DMS53 treated with DMSO at 0.1 percent for 48 hours (cell line): ENCODE measurements around the gene RIPPLY2.

Experiments used
- DNase-seq: peaks from one replicate; lab custom pipeline; 2025; ENCODE audit not compliant: unreplicated experiment; lab: John Stamatoyannopoulos, UW

RIPPLY2 gene

GRCh38 chr6:83859410-83860358, 6.5 kb downstream of the RIPPLY2 start, which contains the start of gene CYB5R4:
CYB5R4 (plus strand) TSS chr6:83859689; CDS start chr6:83859783, 94 bp downstream.
- DNase-seq = peak; percentile 76

- DNase-seq = no peak
These were observed 7.2 kb downstream of the RIPPLY2 start for GRCh38 chr6:83860359-83860755.

- no peak for DNase-seq
These were observed 7.8 kb downstream of the RIPPLY2 start for GRCh38 chr6:83860782-83861495.

GRCh38 chr6:83862776-83863471, 9.8 kb downstream of the RIPPLY2 start:
- DNase-seq = no peak

GRCh38 chr6:83867043-83867442, 13.9 kb downstream of the RIPPLY2 start:
- no peak for DNase-seq

GRCh38 chr6:83867527-83868161, 14.5 kb downstream of the RIPPLY2 start:
- no peak for DNase-seq

GRCh38 chr6:83868639-83869038, 15.5 kb downstream of the RIPPLY2 start:
- DNase-seq = no peak

- DNase-seq = no peak
These were observed 17.5 kb downstream of the RIPPLY2 start for GRCh38 chr6:83870649-83871048.

GRCh38 chr6:83872386-83873118, 19.4 kb downstream of the RIPPLY2 start:
- DNase-seq = no peak

- DNase-seq = no peak
These were observed 20.7 kb downstream of the RIPPLY2 start for GRCh38 chr6:83873869-83874268.

- no peak for DNase-seq
These were observed 22.7 kb downstream of the RIPPLY2 start for GRCh38 chr6:83875843-83876242.

- no peak for DNase-seq
These were observed 25.9 kb downstream of the RIPPLY2 start for GRCh38 chr6:83878902-83879644.

- DNase-seq = no peak
These were observed 26.6 kb downstream of the RIPPLY2 start for GRCh38 chr6:83879746-83880145.

GRCh38 chr6:83883240-83883639, 30.1 kb downstream of the RIPPLY2 start:
- no peak for DNase-seq

GRCh38 chr6:83884523-83884922, 31.4 kb downstream of the RIPPLY2 start:
- DNase-seq = peak; percentile 47

GRCh38 chr6:83885984-83886383, 32.8 kb downstream of the RIPPLY2 start:
- no peak for DNase-seq

- DNase-seq = no peak
These were observed 36.5 kb downstream of the RIPPLY2 start for GRCh38 chr6:83889621-83890020.

- no peak for DNase-seq
These were observed 37.4 kb downstream of the RIPPLY2 start for GRCh38 chr6:83890520-83890919.

GRCh38 chr6:83891586-83891985, 38.4 kb downstream of the RIPPLY2 start:
- no peak for DNase-seq

GRCh38 chr6:83893024-83893423, 39.9 kb downstream of the RIPPLY2 start:
- peak; percentile 65 for DNase-seq
